AG04449 (cell line): ENCODE results near the gene NRG2.
A peak's percentile ranks its signal among the peaks of the same experiment; 100 is the strongest.

ENCODE experiments used
- CTCF ChIA-PET: fragments of 350-600 bp; formaldehyde crosslinking; extraction: SDS; loops from one replicate; lab custom pipeline; 2021; ENCODE audit warnings: antibody characterized with exemption; lab: Yijun Ruan, JAX
- POLR2A ChIA-PET: fragments of 400-600, 350-600 bp; formaldehyde crosslinking; extraction: SDS; loops from one replicate; lab custom pipeline; 2020; ENCODE audit warnings: antibody characterized with exemption, inconsistent platforms; lab: Yijun Ruan, JAX
- DNase-seq: peaks from one replicate; pipeline ENCODE4 v3.0.0-alpha.2; 2010; ENCODE audit warnings: low read depth, low spot score
- H3K4me3 ChIP-seq: 2 replicates; pipeline ENCODE4 v1.5.1; 2011; ENCODE audit warnings: low read depth, mild to moderate bottlenecking, control low read depth, low read length
- CTCF ChIP-seq: IDR thresholded peaks from one replicate; pipeline ENCODE4 v1.5.1; 2011; ENCODE audit warnings: mild to moderate bottlenecking, moderate library complexity, low read length, control low read depth, inconsistent platforms; ENCODE audit not compliant: insufficient read depth; ENCODE audit errors: missing control alignments

Gene NRG2

DNA sequence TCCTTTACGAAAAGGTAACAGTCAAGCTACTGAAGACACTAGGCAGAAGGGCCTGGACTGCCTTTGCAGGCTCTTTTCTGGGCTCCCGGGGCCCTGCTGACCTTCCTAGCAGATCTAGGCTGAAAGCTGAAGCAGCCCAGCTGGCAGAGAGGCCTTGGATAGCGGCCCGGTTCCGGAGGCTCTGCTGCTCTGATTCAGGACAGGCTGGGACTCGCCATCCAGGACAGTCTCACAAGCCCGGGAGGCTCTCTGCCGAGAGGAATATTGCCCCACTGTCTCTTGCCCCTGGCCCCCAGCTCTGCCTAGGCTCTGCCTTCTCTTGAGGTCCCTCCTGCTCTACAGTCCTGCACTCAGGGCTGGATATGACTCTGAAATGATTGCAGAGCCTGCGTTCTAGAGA, 179.7 kb downstream of the NRG2 start:
- ChIA-PET POLR2A (no interaction called here), CTCF (interaction anchor here (0.8 to 9.6 kb wide), 22 partner anchors 8 to 228 kb away, joined by 3 to 144 read pairs (median 6); no protein-coding TSS in a partner anchor)
- no peak for DNase-seq
- TF ChIP-seq CTCF, result no peak
- H3K4me3 ChIP-seq, result no peak overlapping the region

GRCh38 chr5:139862803-139863202, 180.3 kb downstream of the NRG2 start:
- ChIA-PET POLR2A (no interaction called here), CTCF (interaction anchor here (0.8 to 9.6 kb wide), 19 partner anchors 8 to 227 kb away, joined by 3 to 144 read pairs (median 6); no protein-coding TSS in a partner anchor)
- peak; percentile 8 for TF ChIP-seq CTCF
- no peak for DNase-seq
- H3K4me3 ChIP-seq, result no peak overlapping the region

DNA sequence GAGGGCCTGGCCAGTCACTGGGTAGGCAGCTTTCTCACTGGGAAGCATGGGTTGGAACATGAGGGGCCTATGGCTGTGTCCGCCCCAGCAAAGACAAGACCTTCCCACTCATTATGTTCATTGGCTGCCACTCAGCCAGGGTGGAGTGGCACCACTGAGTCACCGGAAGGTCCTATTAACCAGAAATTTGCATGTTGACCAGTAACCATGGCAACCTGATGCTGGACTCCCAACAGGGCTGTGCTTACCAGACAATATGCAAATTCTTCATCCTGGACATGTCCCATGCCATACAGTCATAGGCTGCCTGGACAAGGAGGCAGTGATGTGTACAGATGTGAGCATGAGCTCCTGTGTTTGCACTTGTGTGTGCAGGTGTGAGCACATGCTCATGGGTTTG, 180.8 kb downstream of the NRG2 start:
- ChIA-PET POLR2A (no interaction called here), CTCF (interaction anchor here (1.1 to 9.6 kb wide), 13 partner anchors 10 to 227 kb away, joined by 3 to 144 read pairs (median 8); no protein-coding TSS in a partner anchor)
- H3K4me3 ChIP-seq, result no peak overlapping the region
- no peak for TF ChIP-seq CTCF
- DNase-seq, result no peak

DNA sequence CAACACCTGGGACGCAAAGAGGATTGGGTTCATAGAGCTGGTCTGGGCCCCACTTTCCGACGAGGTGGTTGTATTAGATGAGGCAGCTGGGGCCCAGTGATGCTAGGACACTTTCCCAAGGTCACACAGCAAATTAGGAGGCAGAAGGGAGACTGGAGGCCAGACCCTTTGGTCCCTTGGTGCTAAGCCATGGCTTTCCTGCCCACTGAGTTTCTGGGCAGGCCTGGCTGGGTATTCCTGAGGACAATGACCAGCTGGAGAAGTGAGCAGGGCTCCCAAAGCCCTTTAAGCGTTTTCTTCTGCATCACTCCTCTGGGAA, 181.3 kb downstream of the NRG2 start:
- ChIA-PET CTCF (interaction anchor here (1.2 to 9.6 kb wide), 9 partner anchors 11 to 226 kb away, joined by 4 to 144 read pairs (median 12); no protein-coding TSS in a partner anchor), POLR2A (no interaction called here)
- DNase-seq, result no peak
- no peak for TF ChIP-seq CTCF
- no peak overlapping the region for H3K4me3 ChIP-seq

GRCh38 chr5:139861021-139861888, 181.8 kb downstream of the NRG2 start:
- no peak for DNase-seq
- ChIA-PET CTCF (interaction anchor here (0.6 to 9.6 kb wide), 9 partner anchors 11 to 225 kb away, joined by 3 to 144 read pairs (median 6); no protein-coding TSS in a partner anchor), POLR2A (no interaction called here)
- TF ChIP-seq CTCF, result no peak
- no peak overlapping the region for H3K4me3 ChIP-seq

DNA sequence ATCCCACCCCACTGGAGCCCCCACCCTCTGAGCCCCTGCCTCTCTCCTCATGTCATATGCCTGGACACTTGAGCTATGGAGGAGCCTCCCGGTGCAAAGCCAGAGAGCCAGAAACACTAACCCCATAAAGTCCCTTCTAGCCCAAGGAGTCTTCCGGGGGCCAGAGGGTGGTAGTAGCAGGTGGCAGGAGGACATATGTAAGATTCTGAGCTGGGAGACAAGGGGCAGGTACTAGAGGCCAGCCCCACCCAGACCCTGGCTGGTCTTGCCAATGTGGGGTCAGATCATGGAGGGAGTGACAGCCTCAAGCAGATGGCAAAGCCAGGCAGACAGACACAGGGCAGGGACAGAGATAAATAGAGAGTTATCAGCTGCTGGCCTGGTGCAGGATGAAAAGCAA, 184.1 kb downstream of the NRG2 start:
- ChIA-PET CTCF (interaction anchor here (0.7 to 9.6 kb wide), 5 partner anchors 10 to 110 kb away, joined by 3 to 144 read pairs (median 3); no protein-coding TSS in a partner anchor), POLR2A (no interaction called here)
- TF ChIP-seq CTCF, result no peak
- H3K4me3 ChIP-seq, result no peak overlapping the region
- DNase-seq, result no peak
